GM13977 (cell line): ENCODE results near the gene HSD17B13.

Experiments used
- DNase-seq: peaks from one replicate; pipeline ENCODE4 v3.0.0; 2012; ENCODE audit warnings: low spot score
- in situ Hi-C: fragments of 300-500 bp; cut with MboI; formaldehyde crosslinking; loops from one replicate; pipeline ENCODE4 v1.12.0; 2022; ENCODE audit warnings: low sequenced_read_pairs, low pct_unique_long_range_greater_than_20kb, mixed read lengths, inconsistent platforms; ENCODE audit not compliant: unreplicated experiment
- TF ChIP-seq, protein P1 (sequence below): IDR thresholded peaks from 2 replicates; pipeline ENCODE4 v1.5.1; 2012; ENCODE audit warnings: mild to moderate bottlenecking, control low read depth; ENCODE audit not compliant: insufficient read depth; ENCODE audit errors: extremely low read depth, missing control alignments

HSD17B13 gene

DNA sequence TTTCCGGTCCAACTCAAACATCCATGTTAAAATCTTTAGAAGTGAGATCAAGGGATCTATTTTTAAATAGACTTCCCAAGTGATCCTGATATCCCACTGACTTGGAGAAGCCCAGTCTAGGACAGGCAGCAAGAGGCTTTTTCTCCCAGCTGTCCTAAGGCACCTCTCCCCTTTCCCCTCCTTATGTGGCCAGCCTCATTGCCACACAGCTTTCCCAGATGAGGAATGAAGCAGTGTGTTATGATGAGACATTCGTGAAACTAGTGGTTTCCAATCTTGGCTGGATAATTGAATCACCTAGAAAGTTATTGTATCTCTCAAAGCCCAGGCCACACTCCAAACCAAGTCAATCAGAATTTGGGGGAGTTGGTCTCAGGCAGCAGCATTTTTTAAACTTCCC is 16.8 kb upstream of the HSD17B13 start:
- DNase-seq = no peak
- TF ChIP-seq, protein P1, sequence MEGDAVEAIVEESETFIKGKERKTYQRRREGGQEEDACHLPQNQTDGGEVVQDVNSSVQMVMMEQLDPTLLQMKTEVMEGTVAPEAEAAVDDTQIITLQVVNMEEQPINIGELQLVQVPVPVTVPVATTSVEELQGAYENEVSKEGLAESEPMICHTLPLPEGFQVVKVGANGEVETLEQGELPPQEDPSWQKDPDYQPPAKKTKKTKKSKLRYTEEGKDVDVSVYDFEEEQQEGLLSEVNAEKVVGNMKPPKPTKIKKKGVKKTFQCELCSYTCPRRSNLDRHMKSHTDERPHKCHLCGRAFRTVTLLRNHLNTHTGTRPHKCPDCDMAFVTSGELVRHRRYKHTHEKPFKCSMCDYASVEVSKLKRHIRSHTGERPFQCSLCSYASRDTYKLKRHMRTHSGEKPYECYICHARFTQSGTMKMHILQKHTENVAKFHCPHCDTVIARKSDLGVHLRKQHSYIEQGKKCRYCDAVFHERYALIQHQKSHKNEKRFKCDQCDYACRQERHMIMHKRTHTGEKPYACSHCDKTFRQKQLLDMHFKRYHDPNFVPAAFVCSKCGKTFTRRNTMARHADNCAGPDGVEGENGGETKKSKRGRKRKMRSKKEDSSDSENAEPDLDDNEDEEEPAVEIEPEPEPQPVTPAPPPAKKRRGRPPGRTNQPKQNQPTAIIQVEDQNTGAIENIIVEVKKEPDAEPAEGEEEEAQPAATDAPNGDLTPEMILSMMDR = no peak

DNA sequence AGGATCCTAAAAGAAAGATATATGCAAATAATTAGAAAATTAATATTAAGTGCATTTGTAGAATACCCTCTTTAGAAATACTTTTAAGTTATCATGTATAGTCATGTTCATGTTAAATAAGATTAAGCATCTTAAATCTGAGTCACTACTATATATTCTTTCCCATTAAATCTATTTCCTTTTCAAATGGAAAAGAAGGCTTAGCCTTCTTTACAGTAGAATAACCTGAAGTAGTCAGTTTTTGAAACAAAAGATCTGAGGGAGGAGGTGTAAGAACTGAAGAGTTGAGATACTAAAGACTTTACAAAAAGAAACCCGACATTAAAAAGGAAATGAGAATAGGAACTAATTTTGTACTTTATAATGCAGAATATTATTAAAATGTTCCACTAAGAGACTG is 14.7 kb upstream of the HSD17B13 start:
- no peak for DNase-seq
- in situ Hi-C loops = no loop called here
- TF ChIP-seq, protein P1 = no peak

More for the DNA sequence above, 16.8 kb upstream of the HSD17B13 start:
- in situ Hi-C loops = no loop called here

DNA sequence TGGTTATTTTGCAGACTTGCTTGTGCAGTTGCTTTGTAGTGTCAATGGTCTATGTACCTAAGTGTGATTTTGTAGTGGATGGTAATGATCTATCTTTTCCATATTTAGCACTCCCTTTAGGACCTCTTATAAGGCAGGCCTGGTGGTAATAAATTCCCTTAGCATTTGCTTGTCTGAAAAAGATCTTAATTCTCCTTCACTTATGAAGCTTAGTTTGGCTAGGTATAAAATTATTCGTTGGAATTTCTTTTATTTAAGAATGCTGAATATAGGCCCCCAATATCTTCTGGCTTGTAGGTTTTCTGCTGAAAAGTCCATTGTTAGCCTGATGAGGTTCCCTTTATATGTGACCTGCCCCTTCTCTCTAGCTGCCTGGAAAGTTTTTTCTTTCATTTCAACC is 10.6 kb upstream of the HSD17B13 start:
- TF ChIP-seq, protein P1 = no peak
- no peak for DNase-seq
- in situ Hi-C loops = no loop called here

DNA sequence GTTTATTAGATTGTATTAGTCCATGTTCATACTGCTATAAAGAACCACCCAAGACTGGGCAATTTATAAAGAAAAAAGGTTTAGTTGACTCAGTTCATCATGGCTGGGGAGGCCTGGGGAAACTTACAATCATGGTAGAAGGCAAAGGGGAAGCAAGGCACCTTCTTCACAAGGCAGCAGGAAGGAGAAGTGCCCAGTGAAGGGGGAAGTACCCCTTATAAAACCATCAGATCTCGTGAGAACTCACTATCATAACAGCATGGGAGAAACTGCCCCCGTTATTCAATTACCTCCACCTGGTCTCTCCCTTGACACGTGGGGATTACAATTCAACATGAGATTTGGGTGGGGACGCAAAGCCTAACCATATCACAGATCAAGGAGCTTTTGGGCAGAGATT is 8.1 kb upstream of the HSD17B13 start:
- TF ChIP-seq, protein P1 = no peak
- no peak for DNase-seq
- in situ Hi-C loops = no loop called here

DNA sequence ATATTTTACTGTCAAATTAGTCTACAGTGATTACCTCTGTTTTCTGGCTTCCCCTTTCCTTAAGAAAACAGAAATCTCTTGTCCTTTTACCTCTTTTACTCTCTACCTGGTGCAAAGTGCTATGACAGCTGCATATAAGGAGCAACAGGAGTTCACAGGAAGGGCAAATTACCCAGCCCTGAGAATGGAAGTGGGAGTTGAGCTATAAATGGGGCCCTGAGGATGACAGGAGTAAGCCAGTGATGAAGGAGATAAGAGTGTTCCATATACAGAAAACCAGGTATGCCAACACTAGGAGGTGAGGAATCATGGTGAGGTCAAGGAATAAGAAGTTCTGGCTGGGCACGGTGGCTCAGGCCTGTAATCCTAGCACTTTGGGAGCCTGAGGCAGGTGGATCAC is 4.5 kb upstream of the HSD17B13 start:
- TF ChIP-seq, protein P1 = no peak
- in situ Hi-C loops = no loop called here
- DNase-seq = no peak

DNA sequence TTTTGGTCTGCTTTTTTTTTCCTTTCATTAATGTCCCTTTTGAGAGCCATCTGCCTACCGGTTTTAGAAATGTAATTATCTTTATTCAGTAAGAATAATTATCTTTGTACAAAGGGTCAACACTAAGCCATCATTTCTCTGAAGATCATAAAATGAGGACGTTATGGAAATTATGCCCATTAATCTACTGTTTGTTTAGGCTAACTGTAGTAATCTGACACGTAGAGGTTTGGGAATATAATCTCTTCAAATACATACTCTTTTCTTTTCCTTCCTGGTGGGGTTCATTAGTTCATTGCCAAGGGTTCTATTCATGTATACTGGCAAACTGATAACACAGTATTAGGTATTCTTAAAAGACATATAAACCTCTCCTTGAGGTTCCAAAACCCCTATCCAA is 3.8 kb upstream of the HSD17B13 start:
- in situ Hi-C loops = no loop called here
- DNase-seq = no peak
- TF ChIP-seq, protein P1 = no peak

DNA sequence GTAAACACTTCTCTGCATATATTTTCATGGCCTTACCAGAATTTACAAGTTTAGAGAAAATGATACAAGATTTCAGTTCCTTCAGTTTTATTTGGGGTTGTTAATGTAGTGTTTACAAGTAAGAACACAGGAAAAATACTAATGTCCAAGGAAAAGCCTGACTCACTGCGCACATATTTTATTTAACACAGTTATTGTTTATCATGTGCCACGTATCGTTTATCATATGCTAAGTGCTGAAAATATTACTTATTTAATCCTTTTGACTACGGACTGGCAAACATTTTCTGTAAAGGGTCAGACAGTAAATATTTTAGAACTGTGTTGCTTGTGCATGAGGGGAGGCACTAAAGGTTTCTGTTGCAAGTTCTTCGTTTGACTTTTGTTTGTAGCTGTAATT is 794 bp downstream of the HSD17B13 start:
- in situ Hi-C loops = no loop called here
- DNase-seq = no peak

More for the DNA sequence above, 794 bp downstream of the HSD17B13 start:
- TF ChIP-seq, protein P1 = no peak
